GM13977 (cell line): Measurements from ENCODE around the gene HSPA4.

ENCODE experiments used
- DNase-seq: peaks from one replicate; pipeline ENCODE4 v3.0.0; 2012; ENCODE audit warnings: low spot score
- in situ Hi-C: fragments of 300-500 bp; cut with MboI; formaldehyde crosslinking; loops from one replicate; pipeline ENCODE4 v1.12.0; 2022; ENCODE audit warnings: low sequenced_read_pairs, low pct_unique_long_range_greater_than_20kb, mixed read lengths, inconsistent platforms; ENCODE audit not compliant: unreplicated experiment
- TF ChIP-seq, protein P1 (sequence below): IDR thresholded peaks from 2 replicates; pipeline ENCODE4 v1.5.1; 2012; ENCODE audit warnings: mild to moderate bottlenecking, control low read depth; ENCODE audit not compliant: insufficient read depth; ENCODE audit errors: extremely low read depth, missing control alignments

The HSPA4 gene

GRCh38 chr5:133088064-133088463 is 36.3 kb downstream of the HSPA4 start:
- TF ChIP-seq, protein P1, sequence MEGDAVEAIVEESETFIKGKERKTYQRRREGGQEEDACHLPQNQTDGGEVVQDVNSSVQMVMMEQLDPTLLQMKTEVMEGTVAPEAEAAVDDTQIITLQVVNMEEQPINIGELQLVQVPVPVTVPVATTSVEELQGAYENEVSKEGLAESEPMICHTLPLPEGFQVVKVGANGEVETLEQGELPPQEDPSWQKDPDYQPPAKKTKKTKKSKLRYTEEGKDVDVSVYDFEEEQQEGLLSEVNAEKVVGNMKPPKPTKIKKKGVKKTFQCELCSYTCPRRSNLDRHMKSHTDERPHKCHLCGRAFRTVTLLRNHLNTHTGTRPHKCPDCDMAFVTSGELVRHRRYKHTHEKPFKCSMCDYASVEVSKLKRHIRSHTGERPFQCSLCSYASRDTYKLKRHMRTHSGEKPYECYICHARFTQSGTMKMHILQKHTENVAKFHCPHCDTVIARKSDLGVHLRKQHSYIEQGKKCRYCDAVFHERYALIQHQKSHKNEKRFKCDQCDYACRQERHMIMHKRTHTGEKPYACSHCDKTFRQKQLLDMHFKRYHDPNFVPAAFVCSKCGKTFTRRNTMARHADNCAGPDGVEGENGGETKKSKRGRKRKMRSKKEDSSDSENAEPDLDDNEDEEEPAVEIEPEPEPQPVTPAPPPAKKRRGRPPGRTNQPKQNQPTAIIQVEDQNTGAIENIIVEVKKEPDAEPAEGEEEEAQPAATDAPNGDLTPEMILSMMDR, result no peak
- DNase-seq, result no peak
- in situ Hi-C loops, result no loop called here

DNA sequence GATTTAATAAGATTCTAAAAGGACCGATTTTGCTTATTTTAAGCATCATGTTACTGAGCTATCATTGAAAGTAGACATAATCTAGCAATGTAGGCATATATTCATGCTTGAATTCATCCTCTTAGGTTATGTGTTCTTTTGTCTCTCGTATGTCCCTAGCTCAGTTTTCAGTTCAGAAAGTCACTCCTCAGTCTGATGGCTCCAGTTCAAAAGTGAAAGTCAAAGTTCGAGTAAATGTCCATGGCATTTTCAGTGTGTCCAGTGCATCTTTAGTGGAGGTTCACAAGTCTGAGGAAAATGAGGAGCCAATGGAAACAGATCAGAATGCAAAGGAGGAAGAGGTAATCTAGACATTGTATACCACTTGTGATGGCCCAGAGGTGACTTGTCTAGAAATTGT is 39.2 kb downstream of the HSPA4 start:
- no peak for DNase-seq
- TF ChIP-seq, protein P1, result no peak
- in situ Hi-C loops, result no loop called here

DNA sequence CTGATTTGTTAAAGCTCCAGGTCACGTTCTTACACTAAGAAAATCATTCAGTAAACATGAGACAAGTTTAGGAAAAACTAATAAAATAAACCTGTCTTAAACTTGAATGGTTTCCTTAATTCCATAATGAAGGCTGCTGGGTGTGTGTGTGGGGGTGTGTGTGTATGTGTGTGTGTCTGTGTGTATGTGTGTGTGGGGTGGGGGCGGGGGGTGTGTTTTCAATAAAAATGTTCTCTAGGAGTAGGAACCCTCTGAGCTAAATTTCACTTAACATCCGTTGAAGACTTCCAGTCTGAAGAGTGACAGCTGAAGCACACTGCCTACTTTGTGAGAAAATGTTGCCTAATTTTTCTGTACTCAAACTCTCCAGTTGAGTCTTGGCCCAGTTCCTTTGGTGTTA is 54.5 kb downstream of the HSPA4 start:
- no peak for DNase-seq
- in situ Hi-C loops, result loop anchor here (25.0 kb wide), 1 partner anchor 181 kb away; no protein-coding TSS in a partner anchor
- TF ChIP-seq, protein P1, result no peak

GRCh38 chr5:133106761-133107572 is 55.2 kb downstream of the HSPA4 start:
- in situ Hi-C loops, result loop anchor here (25.0 kb wide), 1 partner anchor 180 kb away; no protein-coding TSS in a partner anchor
- TF ChIP-seq, protein P1, result no peak
- no peak for DNase-seq

- no peak for DNase-seq
- in situ Hi-C loops, result loop anchor here (25.0 kb wide), 1 partner anchor 179 kb away; no protein-coding TSS in a partner anchor
- TF ChIP-seq, protein P1, result no peak
Observed at GRCh38 chr5:133108481-133108921, 56.7 kb downstream of the HSPA4 start.

DNA sequence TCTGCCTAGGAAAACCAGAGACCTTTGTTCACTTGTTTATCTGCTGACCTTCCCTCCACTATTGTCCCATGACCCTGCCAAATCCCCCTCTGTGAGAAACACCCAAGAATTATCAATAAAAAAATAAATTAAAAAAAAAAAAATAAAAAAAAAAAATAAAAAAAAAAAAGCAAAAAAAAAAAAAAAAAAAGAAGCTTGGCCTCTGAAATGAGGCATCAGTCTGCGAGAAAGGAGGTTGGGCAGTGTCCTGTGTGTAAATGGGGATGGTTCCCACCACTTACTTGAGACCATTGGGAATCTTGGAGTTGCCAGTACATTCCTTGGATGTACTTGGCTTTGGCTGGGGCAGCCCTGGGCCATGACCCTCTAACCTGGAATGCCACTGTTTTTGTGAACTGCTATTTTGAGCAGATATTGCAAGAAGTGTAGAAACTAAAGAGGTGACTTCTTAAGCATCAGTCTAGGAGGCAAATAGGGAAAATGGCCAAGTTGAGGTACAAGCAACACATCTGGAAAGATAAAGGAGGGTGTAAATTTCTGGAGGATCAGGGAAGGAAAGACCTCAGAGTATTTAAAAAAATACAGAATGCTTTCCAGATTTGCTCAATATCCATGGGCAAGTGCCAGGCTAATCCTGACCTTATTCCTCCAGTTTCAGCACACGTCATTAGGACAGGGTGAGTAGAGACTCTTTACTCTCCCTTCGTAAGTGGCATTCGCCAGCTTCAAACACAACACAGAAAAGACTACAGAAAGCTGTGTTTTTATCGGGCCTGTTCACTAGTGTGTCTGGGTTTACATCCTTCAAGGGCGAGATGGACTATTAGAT is 58.1 kb downstream of the HSPA4 start:
- in situ Hi-C loops, result loop anchor here (25.0 kb wide), 1 partner anchor 177 kb away; no protein-coding TSS in a partner anchor
- TF ChIP-seq, protein P1, result no peak
- no peak for DNase-seq
